ACHN (cell line): ENCODE data around the gene EPHA8.

Experiments used
- DNase-seq: peaks from one replicate; pipeline ENCODE4 v3.0.0-alpha.2; 2015
- in situ Hi-C: cut with HindIII; loops from 2 replicates; pipeline ENCODE4 v1.10.0; 2017; ENCODE audit warnings: low sequenced_read_pairs, low pct_ligation_motif_present, low pct_unique_long_range_greater_than_20kb

The EPHA8 gene

GRCh38 chr1:22584001-22584562 lies 20.8 kb downstream of the EPHA8 start:
- no peak for DNase-seq
- in situ Hi-C loops, result no loop called here

GRCh38 chr1:22584970-22585369 lies 21.7 kb downstream of the EPHA8 start:
- no peak for DNase-seq
- in situ Hi-C loops, result no loop called here

GRCh38 chr1:22585471-22585870 lies 22.2 kb downstream of the EPHA8 start:
- in situ Hi-C loops, result no loop called here
- DNase-seq, result no peak

GRCh38 chr1:22586356-22587130 lies 23.3 kb downstream of the EPHA8 start:
- no peak for DNase-seq
- in situ Hi-C loops, result no loop called here

GRCh38 chr1:22587247-22587646 lies 24.0 kb downstream of the EPHA8 start:
- in situ Hi-C loops, result no loop called here
- no peak for DNase-seq

GRCh38 chr1:22588899-22589422 lies 25.7 kb downstream of the EPHA8 start:
- DNase-seq, result no peak
- in situ Hi-C loops, result no loop called here

GRCh38 chr1:22591576-22591975 lies 28.3 kb downstream of the EPHA8 start:
- DNase-seq, result no peak
- in situ Hi-C loops, result no loop called here

GRCh38 chr1:22592051-22592450 lies 28.8 kb downstream of the EPHA8 start:
- DNase-seq, result no peak
- in situ Hi-C loops, result no loop called here

GRCh38 chr1:22592919-22593790 lies 29.9 kb downstream of the EPHA8 start:
- DNase-seq, result no peak
- in situ Hi-C loops, result no loop called here

- no peak for DNase-seq
- in situ Hi-C loops, result no loop called here
These were observed 31.1 kb downstream of the EPHA8 start for GRCh38 chr1:22594396-22594795.

GRCh38 chr1:22595108-22595507 lies 31.8 kb downstream of the EPHA8 start:
- in situ Hi-C loops, result no loop called here
- DNase-seq, result no peak

GRCh38 chr1:22597301-22597965 lies 34.1 kb downstream of the EPHA8 start:
- DNase-seq, result no peak
- in situ Hi-C loops, result no loop called here

- in situ Hi-C loops, result no loop called here
- DNase-seq, result no peak
These were observed 34.7 kb downstream of the EPHA8 start for GRCh38 chr1:22597996-22598395.

GRCh38 chr1:22598736-22599135 lies 35.4 kb downstream of the EPHA8 start:
- no peak for DNase-seq
- in situ Hi-C loops, result no loop called here

- no peak for DNase-seq
- in situ Hi-C loops, result no loop called here
These were observed 37.0 kb downstream of the EPHA8 start for GRCh38 chr1:22600071-22600816.

GRCh38 chr1:22600817-22601605 lies 37.7 kb downstream of the EPHA8 start:
- in situ Hi-C loops, result no loop called here
- DNase-seq, result no peak

GRCh38 chr1:22601610-22602009 lies 38.3 kb downstream of the EPHA8 start:
- DNase-seq, result no peak
- in situ Hi-C loops, result no loop called here
